OCI-M2 (cell line): ENCODE data around the gene CACHD1.

ENCODE experiments used
- DNase-seq: peaks from one replicate; lab custom pipeline; 2025; ENCODE audit not compliant: unreplicated experiment; lab: John Stamatoyannopoulos, UW

The CACHD1 gene

DNA sequence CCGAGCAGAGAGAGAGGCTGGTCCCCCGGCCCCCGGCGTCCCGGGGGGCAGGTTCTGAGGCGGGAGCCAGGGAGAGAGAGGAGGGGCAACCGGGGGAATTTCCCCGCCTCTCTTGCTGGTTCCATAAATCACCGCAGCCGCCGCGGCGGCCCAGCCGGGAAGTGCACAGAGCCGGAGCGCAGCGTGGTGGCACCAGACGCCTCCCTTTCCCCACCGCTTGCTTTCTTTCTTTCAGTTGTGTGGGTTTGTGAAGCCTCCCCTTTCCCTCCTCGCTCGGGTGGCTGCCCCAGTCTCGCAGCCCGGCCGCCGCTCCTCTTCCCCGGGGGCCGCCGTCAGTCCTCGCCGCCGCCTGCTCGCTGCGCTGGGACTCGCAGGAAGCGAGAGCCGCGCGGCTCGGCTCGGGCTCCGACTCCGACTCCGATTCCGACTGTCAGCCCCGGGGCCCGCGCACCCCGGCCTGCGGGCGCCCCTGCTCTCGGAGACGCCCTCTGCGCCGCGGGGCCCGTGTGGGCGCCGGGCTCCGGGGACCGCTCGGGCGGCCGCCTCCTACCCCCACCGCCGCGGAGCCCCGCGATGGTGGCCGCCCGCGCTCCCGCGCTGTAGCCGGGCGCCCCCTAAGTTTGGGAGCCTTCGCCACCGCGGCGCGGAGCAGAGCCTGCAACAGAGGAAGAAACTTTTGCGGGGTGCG, at the start of gene CACHD1:
TSS of gene CACHD1 (plus strand) at position 153 of the 688 bp plus-strand sequence. CDS start 616 bp downstream, outside the sequence.
- DNase-seq, result no peak

DNA sequence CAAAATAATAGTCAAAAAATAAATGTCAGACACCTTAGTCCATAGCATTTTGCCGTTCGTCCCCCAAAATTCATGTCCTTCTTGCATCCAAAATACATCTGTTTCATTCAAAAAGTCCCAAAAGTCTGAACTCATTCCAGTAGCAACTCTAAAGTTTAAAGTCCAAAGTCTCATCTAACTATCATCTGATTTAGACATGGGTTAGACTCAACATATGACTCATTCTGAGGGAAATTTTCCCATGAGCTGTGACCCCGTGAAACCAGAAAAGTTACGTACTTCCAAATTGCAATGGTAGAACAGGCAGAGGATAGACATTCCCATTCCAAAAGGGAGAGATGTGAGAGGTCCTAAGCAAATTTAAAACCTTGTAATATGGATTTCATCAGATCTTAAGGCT, 48.6 kb upstream of the CACHD1 start:
- no peak for DNase-seq

DNA sequence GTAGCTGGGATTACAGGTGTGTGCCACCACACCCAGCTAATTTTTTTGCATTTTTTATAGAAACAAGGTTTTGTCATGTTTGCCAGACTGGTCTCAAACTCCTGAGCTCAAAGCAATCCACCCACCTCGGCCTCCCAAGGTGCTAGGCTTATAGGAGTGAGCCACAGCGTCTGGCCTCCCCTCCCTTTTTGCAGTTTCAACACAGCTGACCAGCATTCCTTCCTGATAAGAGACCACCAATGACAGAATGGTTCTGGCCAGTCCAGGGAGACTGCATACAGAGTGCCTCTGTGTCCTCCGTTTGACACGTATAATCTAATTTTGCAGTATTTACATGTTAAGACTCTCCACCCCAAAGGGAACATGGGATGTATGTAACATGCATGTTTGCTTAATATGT, 46.4 kb upstream of the CACHD1 start:
- DNase-seq, result no peak

DNA sequence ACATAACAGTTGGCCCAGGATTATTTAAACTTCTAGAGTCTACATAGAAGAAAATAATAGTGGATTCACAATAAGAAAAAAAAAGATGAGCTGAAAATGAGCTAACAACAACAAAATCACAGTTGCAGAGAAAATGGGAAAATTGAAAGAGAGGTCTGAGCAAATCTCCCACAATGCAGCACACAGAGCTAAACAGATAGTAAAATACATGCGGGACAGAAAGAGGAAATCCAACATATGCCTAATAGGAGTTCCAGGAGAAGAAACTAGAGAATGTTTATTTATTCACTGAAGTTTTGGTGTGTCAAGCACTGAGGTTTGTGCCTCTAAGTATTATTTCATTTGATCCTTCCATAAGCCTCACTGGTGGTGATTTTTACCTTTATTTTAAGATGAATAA, 45.5 kb upstream of the CACHD1 start:
- DNase-seq, result no peak

DNA sequence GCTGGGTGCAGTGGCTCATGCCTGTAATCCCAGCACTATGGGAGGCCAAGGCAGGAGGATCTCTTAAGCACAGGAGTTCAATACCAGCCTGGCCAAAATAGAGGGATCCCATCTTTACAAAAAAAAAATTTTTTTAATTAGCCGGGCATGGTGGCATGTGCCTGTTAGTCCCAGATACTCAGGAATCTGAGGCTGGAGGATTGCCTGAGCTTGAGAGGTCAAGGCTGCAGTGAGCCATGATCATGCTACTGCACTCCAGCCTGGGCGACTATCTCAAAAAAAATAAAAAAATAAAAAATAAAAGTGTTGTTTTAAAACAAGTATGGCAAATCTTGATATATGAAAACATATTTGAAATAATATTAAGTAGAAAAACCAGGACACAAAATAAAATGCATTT, 44.4 kb upstream of the CACHD1 start:
- no peak for DNase-seq

DNA sequence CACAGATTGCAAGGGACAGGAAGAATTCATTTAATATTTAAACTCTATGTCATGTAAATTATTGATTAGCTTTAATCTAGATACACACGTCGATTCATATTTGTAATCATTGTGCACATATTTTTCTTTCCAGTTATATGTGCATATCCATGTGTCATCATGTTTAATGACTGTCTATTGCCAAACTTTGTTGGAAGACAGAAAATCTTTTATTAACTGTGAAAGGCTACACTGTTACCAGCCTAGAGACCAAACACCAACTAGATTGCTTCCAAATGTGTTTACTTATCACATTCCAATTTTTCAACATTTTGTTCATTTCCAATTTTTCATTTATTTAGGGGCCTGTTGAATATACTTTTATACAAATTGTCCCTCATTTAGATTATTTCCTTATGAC, 43.2 kb upstream of the CACHD1 start:
- no peak for DNase-seq

DNA sequence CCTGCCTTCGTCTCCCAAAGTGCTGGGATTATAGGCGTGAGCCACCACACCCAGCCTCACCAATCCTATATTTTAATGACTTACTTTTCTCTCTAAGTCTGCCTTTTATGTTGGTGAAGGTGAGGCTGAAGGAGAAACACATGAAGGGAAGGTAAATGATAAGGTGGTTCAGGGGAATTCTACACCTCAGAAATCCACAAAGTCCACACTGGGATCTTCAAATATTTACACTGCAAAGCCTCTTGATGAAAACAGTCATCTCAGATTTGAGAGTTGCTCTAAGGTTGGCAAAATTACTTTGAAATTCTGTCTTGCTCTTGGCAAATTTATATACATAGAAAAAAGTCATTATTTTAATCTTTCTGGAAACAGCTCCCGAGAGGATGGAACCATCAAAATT, 42.0 kb upstream of the CACHD1 start:
- DNase-seq, result no peak

DNA sequence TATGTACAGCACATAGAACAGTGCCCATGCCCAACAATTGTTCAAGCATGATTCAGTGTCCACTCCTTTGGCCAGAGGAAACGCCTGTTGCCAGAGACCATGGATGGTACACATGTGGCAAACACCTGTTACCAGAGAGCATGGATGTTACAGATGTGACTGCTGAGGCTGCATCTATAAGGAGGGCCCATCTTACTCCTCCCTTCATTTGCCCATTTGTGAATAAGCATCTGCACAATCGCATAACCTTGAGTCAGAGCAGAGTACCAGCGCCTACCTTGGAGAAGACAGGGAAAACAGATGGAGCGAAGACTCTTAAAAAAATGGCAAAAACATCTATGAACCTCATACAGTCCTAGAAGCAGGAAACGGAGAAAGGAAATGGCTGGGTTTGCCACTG, 36.6 kb upstream of the CACHD1 start:
- DNase-seq, result no peak

DNA sequence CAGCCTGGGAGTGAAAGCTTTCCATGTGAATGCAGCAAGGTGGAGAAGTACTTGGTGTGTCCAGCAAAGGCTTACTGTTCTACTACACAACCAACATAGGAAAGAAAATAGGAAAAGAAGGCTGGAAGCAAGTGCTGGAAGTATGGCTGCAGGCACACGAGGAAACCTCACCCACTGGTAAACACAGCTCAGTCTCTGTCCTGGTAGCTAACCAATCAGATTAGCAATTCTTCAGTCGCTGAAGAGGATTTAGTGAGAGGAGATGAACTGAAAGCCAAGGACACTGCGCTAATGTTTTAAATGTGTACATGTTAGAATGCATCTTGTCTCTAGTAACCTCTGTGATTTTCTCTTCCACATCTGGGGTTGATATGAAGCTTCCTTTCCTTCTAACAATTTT, 36.2 kb upstream of the CACHD1 start:
- no peak for DNase-seq

DNA sequence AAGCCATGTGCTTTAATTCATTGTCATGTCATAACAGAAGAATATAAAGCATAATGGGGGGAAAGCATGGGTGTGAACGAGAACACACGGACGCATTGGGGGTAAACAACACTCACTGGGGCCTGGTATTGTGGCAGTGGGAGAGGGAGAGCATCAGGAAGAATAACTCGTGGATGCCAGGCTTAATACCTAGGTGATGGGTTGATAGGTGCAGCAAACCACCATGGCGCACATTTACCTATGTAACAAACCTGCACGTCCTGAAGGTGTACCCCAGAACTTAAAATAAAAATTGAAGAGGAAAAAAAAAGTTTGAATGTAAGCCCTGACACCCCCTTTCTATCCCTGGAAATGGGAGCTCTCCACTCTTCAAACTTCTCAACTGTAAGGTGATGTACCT, 34.9 kb upstream of the CACHD1 start:
- no peak for DNase-seq

DNA sequence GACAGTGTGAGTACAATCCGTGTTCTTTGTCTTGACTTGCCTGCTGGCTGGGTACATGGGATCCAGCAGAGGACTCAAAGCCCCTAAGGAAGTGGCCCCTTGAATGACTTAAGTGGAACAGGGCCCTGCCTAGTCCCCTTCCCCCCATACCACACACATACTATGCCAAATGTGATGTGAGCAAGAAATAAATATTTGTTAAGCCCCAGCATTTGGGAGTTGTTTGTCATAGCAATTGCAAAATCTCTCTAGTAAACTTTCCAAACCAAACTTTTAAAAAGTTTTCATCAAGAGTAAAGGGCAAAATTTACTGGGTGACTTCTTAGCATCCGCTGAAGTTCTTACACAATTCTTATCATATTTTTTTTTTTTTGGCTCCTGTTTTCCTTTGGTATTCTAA, 32.5 kb upstream of the CACHD1 start:
- no peak for DNase-seq

DNA sequence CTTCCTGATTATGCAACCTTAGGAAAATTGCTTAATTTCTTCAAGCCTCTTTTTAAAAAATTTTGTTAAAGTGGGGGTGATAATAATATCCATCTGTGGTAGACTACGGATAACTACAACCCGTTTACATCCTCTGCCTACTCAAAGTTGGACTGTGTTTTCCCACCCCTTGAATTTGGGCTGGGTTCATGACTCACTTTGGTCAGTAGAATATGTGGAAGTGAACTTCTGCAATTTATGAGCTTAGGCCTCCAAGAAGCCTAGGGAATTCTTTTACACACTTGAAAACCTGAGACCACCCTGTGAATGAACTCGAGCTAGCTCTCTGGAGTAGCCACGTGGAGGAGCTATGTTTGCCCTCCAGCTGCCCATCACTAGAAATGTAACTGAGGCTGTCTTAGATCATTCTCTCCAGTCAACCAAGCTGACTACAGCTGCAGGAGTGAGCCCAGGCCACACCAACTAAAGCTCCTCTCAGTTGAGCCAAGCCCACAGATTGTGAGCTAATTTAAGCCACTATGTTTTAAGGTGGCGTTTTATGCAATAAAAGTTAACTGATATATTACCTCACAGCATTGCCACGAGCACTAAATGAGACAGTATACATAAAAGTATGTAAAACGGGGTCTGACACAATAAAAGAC, 29.6 kb upstream of the CACHD1 start:
- no peak for DNase-seq

DNA sequence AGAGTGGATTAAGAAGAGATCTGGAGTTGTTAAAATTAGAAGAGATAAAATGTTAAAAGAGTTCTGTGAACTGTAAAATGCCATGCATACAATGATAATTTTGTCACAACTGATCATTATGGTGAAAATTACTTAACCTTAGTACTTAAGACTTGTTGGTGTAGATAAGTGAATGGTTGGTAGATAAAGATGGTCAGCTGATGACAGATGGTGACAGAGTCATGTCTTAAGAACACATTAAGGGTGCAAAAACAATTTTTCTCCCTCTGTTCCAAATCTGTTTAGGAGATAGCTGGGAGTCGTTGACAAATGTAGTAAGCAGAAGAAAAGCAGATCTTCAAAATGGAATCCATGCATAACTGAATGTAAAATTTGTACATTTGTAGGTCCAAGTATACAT, 18.5 kb upstream of the CACHD1 start:
- no peak for DNase-seq

DNA sequence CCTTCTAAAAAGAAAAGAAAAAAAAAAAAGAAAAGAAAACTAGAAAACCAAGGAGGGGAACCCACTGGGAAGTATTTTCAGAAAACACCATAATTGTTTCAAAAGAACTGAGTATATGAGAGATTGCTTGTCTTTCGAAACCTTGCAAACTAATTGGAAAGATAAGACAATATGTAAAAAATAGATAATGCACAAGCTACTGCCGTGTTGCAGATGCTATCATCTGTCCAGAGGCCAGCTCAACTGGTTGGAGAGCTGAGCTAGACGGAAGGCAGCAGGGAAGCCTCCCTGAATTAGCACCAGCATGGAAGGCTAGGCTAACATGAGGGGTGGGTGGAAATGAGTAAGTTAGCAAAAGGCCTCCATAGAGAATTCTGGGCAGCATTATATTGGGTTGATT, 16.2 kb upstream of the CACHD1 start:
- no peak for DNase-seq

DNA sequence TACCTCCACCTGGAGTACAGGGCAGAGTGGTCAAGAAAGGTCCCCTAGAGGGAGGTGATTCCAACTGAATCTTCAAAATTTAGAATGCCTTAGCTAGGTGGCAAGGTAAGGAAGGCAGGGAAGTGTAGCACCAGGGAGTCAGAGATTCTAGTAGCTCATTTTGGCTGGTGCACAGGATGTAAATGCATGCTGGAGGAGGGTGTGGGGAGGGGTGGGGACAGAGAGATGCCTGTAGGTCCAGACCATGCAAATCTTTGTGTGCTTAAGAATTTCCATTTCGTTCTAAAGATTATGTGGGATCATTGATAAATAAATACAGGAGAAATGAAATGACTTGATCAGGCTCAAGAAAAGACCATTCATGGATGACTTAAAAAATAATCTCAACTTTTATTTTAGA, 11.0 kb upstream of the CACHD1 start:
- no peak for DNase-seq

DNA sequence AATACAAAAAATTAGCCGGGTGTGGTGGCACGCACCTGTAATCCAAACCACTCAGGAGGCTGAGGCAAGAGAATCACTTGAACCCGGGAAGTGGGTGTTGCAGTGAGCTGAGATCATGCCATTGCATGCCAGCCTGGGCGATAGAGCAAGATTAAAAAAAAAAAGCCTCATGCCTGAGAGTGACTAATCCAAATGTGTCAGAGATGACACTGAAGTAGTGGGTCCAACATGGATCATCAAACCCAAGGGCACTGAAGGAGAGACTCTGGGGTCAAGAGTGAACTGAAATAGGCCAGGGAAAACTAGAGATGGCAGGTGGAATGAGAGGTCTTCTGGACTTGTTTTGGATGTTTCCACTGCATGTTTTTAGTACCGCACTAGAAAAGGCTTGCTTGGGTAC, 10.2 kb upstream of the CACHD1 start:
- no peak for DNase-seq

DNA sequence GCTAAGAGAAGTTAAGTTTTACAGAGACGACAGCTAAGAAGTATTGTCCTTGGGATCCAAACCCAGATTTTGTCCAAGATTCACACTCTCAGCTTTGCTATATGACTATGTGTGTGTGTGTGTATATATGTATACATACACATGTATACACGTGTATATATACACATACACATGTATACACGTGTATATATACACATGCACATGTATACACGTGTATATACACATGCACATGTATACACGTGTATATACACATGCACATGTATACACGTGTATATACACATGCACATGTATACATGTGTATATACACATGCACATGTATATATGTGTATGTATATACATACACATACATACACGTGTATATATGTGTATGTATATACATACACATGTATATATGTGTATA, 3.9 kb upstream of the CACHD1 start:
- DNase-seq, result no peak

DNA sequence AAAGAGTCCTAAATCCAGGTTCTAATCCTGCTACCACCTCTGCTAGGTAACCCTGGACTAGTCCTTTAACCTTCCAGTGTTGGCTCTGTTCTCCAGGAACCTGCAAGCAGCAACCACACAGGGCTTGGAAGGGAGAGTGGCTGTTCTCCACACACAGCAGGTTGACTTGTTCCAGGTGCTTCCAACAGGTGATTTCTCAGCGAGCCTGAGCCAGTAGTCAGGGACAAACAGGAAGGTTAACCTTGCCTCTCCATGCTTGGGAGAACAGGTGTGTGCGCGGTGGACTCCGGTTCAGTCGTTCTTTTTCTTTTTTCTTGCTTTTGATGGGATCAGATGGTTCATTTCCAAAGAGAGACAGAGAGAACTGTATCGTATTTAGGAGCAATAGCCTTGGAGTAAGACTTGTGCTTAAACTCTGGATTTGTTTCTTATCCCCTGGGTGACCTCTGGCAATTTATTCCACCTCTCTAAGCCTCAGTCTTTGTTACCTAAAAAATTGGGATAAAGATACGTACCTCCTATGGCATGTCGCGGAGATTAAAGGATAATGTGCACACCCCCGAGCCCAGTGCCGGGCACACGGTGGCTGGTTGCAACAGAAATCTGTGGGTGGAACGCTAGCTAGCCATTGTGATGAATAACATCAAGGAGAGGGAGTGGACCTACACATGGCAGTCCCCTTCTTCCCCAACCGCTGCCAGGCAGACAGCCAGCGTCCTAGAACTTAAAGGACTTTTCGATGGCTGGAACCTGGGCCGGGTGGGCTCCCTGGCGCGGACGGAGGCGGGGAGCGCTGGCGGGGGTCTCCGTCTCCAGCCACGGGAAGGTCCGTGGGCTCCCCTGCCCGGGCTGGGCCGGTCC, 583 bp upstream of the CACHD1 start:
- DNase-seq, result no peak

DNA sequence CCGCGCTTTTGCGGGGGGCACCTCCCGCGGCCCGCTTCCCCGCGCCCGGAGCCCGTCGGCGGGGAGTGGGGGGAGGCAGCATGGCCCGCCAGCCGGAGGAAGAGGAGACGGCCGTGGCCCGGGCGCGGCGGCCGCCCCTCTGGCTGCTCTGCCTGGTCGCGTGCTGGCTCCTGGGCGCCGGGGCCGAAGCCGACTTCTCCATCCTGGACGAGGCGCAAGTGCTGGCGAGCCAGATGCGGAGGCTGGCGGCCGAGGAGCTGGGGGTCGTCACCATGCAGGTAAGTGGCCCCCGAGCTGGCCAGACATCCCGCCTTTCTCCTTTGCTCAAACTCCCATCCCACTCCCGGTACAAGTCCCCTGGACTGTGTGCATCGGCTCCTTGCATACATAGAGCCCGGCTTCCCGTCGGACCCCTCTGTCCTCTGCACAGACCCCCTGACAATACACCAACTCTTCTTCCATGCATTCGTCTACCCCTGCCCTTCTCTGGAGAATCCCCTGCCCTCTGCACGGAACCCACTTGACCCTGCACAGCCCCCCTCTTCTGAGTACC, 812 bp downstream of the CACHD1 start:
- no peak for DNase-seq

DNA sequence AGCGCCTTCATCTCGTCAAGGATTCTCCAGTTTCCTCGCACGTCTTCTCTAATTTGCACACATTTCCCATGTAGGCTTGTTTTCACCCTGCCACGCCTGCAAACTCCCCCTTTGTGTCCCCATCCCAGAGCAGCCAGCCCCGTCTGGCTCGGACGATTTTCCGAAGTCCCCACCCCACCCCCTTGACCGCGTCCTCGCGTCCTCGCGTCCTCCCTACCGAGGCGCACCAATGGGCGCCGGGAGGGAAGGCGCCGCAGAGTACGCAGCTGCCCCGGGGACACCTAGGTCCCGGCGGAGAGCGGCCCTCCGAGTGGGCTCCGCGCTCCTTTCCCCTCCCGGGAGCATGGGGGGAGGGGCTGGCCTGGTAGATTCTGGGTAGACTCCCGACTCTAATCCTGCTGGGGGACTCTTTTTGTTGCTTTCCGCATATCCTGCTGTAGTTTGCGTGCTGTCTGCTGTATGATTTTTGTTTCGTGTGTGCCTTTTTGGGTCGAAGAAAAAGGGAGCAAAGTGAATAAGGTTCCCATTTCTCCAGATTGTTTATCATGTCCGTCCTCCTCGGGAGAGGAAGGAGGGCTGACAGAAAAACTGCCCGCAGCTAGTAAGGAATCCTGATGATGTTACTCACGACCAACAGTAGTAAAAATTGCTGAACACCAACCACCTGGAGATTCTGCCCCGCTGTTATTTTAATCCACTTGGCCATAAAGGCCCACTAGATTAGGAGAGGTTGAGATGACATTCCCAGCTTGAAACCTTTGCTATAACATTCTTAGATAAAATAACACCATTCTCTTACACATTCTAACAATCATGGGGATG, 1.5 kb downstream of the CACHD1 start:
- no peak for DNase-seq

DNA sequence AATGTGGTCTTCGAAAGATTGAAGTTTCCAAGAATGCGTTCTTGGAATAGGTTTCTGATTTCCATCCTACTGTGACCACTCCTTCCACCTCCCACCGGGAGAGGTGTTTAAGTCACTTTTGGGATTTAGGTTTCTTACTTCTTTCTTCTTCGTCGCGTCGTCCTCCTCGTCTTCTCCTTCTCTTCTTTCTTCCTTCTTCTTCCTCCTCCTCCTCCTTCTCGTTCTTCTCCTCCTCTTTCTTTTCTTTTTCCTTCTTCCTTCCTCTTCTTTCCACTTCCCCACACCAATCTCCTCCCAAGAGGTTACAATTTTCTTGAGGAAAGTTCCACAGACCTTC, 2.1 kb downstream of the CACHD1 start:
- no peak for DNase-seq
